GM20000 (cell line): ENCODE measurements around the gene CAMK2G.

Experiments used
- DNase-seq: peaks from one replicate; pipeline ENCODE4 v3.0.0; 2012; ENCODE audit warnings: low spot score
- TF ChIP-seq, protein P1 (sequence below): IDR thresholded peaks from 2 replicates; pipeline ENCODE4 v1.5.1; 2012; ENCODE audit warnings: mild to moderate bottlenecking, control low read depth; ENCODE audit errors: extremely low read depth, missing control alignments

CAMK2G gene

DNA sequence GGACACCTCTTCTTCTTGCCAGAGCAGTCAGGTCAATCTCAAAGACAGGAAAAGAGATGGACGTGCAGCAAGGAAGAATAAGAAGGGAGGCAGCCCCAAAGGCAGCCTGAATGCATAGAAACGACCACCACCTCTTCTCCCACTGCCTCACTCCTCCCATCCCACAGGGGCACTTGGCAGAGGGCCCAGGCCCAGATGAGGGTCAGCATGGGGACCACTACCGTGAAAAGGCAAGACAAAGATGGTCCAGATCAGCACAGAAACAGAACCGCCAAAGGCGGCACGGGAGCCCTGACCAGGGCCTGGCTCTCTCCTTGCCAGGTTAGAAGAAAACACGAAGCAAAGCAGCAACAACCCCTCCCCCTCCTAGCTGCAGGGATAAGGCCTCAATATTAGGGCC, 61.0 kb downstream of the CAMK2G start:
- TF ChIP-seq, protein P1, sequence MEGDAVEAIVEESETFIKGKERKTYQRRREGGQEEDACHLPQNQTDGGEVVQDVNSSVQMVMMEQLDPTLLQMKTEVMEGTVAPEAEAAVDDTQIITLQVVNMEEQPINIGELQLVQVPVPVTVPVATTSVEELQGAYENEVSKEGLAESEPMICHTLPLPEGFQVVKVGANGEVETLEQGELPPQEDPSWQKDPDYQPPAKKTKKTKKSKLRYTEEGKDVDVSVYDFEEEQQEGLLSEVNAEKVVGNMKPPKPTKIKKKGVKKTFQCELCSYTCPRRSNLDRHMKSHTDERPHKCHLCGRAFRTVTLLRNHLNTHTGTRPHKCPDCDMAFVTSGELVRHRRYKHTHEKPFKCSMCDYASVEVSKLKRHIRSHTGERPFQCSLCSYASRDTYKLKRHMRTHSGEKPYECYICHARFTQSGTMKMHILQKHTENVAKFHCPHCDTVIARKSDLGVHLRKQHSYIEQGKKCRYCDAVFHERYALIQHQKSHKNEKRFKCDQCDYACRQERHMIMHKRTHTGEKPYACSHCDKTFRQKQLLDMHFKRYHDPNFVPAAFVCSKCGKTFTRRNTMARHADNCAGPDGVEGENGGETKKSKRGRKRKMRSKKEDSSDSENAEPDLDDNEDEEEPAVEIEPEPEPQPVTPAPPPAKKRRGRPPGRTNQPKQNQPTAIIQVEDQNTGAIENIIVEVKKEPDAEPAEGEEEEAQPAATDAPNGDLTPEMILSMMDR = no peak
- DNase-seq = no peak

DNA sequence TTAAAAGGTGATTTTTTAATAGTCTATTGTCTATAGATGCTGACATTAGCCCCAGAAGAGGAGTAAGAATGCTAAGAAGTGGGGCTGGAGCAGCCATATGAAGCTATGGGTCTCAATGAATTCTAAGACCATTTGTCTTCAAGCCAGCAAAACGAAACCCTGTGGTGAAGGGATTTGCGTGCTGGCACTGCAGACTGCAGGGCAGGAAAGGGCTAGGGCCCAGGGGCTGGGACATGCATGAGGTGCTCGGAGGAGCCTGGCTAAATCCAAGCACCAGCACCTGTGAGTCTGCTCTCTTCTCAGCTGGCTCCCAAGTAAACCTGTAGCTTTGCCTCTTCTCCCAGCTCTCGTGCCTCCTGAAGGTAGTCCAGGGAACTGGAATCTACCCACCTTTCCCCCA, 61.7 kb downstream of the CAMK2G start:
- DNase-seq = no peak
- TF ChIP-seq, protein P1 = no peak

DNA sequence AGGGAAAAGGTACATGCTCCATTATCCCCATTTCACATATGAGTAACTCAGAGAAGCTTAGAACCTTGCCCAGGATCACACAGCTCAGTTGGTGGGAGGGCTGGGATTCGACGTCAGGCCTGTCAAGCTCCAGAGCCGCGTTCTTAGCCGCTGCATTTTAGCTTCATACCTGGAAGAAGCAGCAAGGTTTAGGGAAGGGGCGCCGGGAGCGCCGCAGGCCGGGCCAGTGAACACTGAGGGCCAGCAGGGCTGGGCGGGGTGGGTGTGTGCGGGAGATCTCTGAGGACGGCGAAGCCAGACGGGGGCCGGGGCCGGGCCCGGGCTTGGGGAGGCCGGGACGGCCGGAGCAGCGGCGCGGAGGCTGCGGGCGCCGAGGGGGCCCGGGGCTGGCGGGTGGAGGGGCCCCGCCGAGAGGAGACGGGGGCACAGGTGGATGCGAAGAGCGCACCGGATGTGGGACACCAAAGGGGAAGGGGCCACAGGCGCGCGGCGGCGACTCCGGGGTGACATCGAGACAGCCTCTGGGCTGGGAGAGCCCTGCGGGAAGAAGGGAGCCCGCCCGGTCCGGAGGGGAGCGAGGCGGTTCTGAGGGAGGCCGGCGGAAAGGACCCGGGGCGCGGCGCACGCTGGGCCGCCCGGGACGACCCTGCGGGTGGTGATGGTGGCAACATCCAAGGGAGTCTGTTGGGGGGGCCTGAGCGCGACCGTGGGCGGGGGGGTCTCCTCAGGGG, 63.5 kb downstream of the CAMK2G start:
- DNase-seq = no peak
- TF ChIP-seq, protein P1 = no peak

DNA sequence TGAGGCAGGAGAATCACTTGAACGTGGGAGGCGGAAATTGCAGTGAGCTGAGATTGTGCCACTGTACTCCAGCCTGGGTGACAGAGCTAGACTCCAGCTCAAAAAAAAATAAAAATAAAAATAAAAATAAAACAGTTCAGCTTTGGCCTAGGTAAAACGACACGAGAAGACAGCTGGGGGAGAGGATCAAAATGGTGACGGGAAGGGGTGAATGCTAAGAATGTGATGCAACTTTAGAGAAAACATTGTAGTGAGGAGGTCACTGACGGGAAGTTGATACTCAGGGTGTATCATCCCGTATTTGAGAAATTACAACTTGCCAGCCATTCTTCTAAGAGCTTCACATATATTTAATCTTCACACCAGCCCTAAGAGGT, 64.0 kb downstream of the CAMK2G start:
- no peak for DNase-seq
- TF ChIP-seq, protein P1 = no peak

DNA sequence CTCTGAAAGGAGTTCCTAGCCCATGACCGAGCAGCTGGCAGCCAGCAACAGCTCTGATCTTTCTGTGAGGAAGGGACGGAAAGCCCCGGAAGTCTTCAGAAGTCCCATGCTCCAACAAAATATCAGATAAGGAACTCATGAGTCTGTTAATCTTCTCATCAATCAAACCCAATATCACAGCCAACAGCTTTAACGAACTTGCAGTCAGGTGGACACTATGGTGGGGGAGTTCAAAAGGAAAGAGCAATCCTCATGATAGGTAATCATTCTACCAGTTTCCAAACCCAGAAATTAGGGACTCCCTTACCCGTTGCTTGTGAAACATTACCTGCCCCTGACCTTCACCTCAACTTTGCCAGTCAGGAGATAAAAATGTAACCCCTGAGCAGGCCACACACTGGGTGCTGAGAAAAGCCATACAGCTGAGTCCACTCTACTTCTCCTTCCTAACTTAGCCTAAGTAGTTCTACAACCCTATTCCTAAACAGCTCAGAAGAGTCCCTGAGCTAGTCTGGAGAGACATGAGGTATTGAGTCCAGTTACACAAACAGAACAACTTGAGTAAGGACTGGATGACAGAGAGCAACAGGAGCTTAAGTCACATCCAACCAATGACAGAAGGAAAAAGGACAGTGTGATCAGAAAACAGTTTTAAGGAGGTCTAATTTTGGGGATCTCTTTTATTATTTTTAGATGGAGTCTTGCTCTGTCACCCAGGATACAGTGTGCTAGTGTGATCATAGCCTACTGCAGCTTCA, 65.1 kb downstream of the CAMK2G start:
- TF ChIP-seq, protein P1 = no peak
- no peak for DNase-seq

DNA sequence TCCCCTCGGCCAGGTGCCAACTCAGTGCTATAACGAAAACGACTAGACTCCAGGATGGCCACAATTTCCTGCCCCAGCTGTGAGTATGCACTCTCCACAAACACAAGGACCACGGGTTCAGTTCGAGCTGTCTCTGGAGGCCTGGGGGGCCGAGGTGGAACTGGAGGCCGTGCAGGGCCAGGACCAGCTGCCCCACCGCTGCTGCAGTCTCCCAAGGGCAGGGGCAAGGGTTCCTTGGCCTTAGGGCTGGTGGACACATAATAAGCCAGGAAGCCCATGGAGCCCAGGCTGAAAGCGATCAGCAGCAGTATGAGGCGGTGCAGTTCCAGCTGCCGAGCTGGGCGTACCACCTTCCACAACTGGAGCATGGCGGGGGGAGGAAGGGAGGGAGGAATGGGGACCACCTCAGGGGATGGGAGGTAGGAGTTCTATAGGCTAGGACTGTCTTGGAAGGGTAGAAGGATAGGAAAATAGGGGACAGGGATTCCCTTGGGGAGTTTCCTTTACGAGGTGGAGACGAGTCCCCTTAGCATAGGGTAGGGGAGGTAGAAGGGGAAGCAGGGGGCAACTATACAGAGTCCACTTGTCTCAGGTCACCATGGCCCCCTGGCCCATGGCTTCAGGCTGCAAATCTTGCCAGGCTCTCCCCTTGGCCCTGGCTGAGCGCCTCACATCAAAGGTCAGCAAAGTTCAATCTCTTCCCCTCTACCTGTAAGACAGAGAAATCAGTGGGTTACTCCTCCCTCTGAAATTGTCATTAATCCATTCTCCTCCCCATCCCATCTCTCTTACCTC, 66.1 kb downstream of the CAMK2G start:
- TF ChIP-seq, protein P1 = no peak
- no peak for DNase-seq

DNA sequence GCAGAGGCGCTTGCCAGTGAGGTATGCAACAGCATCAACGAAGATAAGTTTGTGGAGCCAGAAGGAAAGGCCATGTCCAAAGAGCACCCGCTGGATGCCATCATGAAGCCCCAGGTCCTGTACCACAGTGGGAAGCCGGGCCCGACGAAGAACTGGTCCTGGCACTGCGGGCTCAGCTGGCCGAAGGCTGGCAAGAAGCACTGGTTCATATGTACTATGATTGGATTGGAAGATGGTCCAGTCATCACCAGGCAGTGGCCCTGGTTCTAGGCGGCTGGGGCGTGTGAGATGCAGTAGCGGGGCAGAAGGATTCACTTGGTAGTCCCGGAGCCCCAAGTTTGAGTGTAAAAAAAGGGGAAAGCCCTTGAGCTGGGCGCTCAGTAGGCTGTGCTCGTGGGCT, 66.9 kb downstream of the CAMK2G start:
- TF ChIP-seq, protein P1 = no peak
- no peak for DNase-seq
